Hematopoietic multipotent progenitor cell treated with erythropoietin and hydrocortisone succinate and interleukin-3 and kit ligand, for 4 days (in vitro differentiated cells): ENCODE measurements around the gene CD79A.

Source experiments
- DNase-seq: peaks from one replicate; pipeline ENCODE4 v3.0.0-alpha.2; 2015

Gene CD79A

GRCh38 chr19:41920882-41921576 is 44.0 kb downstream of the CD79A start:
- no peak for DNase-seq

GRCh38 chr19:41921577-41922576 is 44.8 kb downstream of the CD79A start:
- DNase-seq: no peak

- DNase-seq: no peak
These were observed 45.5 kb downstream of the CD79A start for GRCh38 chr19:41922585-41922984.

- DNase-seq: no peak
These were observed 46.1 kb downstream of the CD79A start for GRCh38 chr19:41923045-41923788.

GRCh38 chr19:41924151-41925145 is 47.4 kb downstream of the CD79A start:
- DNase-seq: no peak

- no peak for DNase-seq
These were observed 48.3 kb downstream of the CD79A start for GRCh38 chr19:41925208-41926003.

GRCh38 chr19:41926028-41926762 is 49.1 kb downstream of the CD79A start:
- no peak for DNase-seq

- DNase-seq: no peak
These were observed 49.9 kb downstream of the CD79A start for GRCh38 chr19:41926763-41927496.

- no peak for DNase-seq
These were observed 50.6 kb downstream of the CD79A start for GRCh38 chr19:41927497-41928192.

- DNase-seq: peak; percentile 46
These were observed 51.2 kb downstream of the CD79A start, which contains the start of gene ERFL for GRCh38 chr19:41928221-41928683. ERFL (minus strand) TSS chr19:41928449; CDS start chr19:41912919, 15,530 bp downstream.

- DNase-seq: peak; percentile 59
These were observed 51.9 kb downstream of the CD79A start for GRCh38 chr19:41928754-41929535.

- DNase-seq: no peak
These were observed 52.5 kb downstream of the CD79A start for GRCh38 chr19:41929536-41930071.

- no peak for DNase-seq
These were observed 53.2 kb downstream of the CD79A start for GRCh38 chr19:41930322-41930722.
